ENCODE data around the gene EIF4EBP3.
"Not testable (repeated sequence)": the region's sequence is repeated elsewhere in the genome, so short reads cannot be mapped to it uniquely, and the experiment has no call there.

Gene EIF4EBP3

DNA sequence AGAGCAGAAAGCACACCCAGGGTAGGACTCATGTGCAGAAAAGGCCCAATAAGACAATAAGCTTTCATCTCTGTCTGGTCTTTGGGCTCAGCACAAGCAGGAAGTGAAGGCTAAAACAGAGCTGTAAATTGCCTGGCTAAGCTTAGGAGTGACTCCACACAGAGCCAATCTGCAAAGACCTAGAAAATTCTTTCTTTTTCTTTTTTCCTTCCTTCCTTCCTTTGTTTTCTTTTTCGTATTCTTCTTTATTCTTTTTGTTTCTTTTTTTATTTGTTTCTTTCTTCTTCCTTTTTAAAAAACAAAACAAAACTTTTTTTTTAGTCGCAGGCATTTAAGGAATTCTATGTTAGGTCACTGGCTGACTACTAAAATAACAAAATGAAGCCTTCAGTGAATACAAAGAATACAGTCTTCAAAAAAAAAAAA is 29.3 kb downstream of the EIF4EBP3 start:
- H3K4me3 ChIP-seq (replicated peaks; ENCODE audit: insufficient read depth, low read length), result no peak overlapping the region
- H3K27ac ChIP-seq (replicated peaks), result no peak overlapping the region
- no peak for DNase-seq (ENCODE audit: low read depth in 1 of 2, low spot score in 1 of 2)
- no peak for TF ChIP-seq REST (IDR thresholded peaks at IDR 0.05; ENCODE audit: insufficient replicate concordance, low read depth)
- no peak for TF ChIP-seq POLR2AphosphoS5 (IDR thresholded peaks at IDR 0.05; ENCODE audit: low read depth)
- no peak for TF ChIP-seq SPI1 (IDR thresholded peaks at IDR 0.05; ENCODE audit: borderline replicate concordance, low read depth)
- TF ChIP-seq GABPA (IDR thresholded peaks at IDR 0.05; ENCODE audit: low read depth), result no peak
- no peaks in the 10 kb centered on the region for H3K27me3 ChIP-seq (ENCODE audit: insufficient read depth, poor library complexity, severe bottlenecking)

DNA sequence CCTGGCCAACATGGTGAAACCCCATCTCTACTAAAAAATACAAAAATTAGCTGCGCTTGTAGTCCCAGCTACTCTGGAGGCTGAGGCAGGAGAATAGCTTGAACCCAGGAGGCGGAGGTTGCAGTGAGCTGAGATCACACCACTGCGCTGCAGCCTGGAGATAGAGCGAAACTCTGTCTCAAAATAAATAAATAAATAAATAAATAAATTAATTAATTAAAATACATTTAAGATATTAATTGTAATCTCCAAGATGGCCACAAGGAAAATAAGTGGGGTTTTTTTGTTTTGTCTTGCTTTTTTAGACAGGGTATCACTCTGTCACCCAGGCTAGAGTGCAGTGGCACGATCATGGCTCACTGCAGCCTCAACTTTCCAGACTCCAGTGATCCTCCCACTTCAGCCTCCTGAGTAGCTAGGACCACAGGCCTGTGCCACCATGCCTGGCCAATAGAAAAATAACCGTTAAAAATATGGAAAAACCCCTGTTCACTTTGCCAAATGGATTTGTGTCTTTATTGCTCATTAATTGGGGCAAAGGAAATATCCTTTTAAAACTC is 31.8 kb downstream of the EIF4EBP3 start:
- H3K27ac ChIP-seq (replicated peaks); H3K27me3 ChIP-seq (ENCODE audit: insufficient read depth, poor library complexity, severe bottlenecking); H3K4me3 ChIP-seq (replicated peaks; ENCODE audit: insufficient read depth, low read length); DNase-seq (ENCODE audit: low read depth in 1 of 2, low spot score in 1 of 2): not testable (repeated sequence)

DNA sequence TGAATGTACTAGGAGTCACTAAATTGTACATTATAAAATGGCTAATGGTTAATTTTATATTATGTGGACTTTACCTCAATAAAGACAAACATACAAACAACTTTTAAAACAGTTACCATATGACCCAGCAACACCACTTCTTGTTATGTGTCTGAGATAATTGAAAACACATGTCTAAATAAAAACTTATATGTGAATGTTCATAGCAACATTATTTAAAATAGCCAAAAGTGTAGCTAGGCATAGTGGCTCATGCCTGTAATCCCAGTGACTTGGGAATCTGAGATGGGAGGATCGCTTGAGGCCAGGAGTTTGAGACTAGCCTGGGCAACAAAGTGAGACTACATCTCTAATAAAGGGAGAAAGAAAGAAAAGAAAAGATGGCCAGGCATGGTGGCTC is 40.0 kb downstream of the EIF4EBP3 start:
- Histone ChIP-seq H3K27ac (replicated peaks) (no peak overlapping the region), H3K4me3 (replicated peaks; ENCODE audit: insufficient read depth, low read length) (no peak overlapping the region), H3K27me3 (ENCODE audit: insufficient read depth, poor library complexity, severe bottlenecking) (no peaks in the 10 kb centered on the region)
- TF ChIP-seq, protein P1, sequence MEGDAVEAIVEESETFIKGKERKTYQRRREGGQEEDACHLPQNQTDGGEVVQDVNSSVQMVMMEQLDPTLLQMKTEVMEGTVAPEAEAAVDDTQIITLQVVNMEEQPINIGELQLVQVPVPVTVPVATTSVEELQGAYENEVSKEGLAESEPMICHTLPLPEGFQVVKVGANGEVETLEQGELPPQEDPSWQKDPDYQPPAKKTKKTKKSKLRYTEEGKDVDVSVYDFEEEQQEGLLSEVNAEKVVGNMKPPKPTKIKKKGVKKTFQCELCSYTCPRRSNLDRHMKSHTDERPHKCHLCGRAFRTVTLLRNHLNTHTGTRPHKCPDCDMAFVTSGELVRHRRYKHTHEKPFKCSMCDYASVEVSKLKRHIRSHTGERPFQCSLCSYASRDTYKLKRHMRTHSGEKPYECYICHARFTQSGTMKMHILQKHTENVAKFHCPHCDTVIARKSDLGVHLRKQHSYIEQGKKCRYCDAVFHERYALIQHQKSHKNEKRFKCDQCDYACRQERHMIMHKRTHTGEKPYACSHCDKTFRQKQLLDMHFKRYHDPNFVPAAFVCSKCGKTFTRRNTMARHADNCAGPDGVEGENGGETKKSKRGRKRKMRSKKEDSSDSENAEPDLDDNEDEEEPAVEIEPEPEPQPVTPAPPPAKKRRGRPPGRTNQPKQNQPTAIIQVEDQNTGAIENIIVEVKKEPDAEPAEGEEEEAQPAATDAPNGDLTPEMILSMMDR (IDR thresholded peaks at IDR 0.05; ENCODE audit: insufficient read depth, low read length), result no peak
- TF ChIP-seq SPI1 (IDR thresholded peaks at IDR 0.05; ENCODE audit: borderline replicate concordance, low read depth), result no peak
- no peak for TF ChIP-seq POLR2AphosphoS5 (IDR thresholded peaks at IDR 0.05; ENCODE audit: low read depth)
- DNase-seq (ENCODE audit: low read depth in 1 of 2, low spot score in 1 of 2), result no peak

DNA sequence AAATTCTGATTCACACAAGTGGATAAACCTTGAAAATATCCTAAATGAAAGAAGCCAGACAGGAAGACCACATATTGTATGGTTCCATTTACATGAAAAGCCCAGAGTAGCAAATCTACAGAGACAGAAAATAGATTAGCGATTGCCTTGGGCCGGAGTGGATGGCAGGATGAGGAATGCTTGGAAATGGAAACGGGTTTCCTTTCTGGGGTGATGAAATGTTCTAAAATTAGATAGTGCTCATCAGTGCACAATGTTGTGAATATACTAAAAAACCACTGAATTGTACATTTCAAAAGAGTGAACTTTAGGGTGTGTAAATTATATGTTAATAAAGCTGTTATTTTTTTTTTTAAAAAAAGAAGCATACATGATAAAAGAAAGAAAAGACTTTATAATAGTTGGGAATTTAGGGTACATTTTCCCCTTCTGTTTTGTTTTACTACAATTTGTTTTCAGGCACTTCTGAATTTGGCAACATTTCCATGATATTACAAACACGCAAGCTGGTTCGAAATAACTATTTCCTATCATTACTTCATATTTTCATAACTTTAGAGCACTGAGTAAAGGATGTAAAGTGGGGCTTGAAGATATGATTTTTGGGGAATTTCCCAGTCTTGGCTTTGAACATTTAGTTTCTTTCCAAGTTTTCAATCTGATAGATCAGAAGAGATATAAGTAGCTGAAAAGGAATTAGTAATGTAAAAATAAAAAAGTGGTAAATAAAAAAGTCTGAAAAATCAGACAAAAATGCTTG is 41.0 kb downstream of the EIF4EBP3 start:
- Histone ChIP-seq H3K27me3 (ENCODE audit: insufficient read depth, poor library complexity, severe bottlenecking) (no peaks in the 10 kb centered on the region), H3K27ac (replicated peaks) (0 out of 2 replicates have a peak overlapping the region, but pooled peaks have one; percentile 4), H3K4me3 (replicated peaks; ENCODE audit: insufficient read depth, low read length) (no peak overlapping the region)
- TF ChIP-seq REST (IDR thresholded peaks at IDR 0.05; ENCODE audit: insufficient replicate concordance, low read depth) (no peak), POLR2AphosphoS5 (IDR thresholded peaks at IDR 0.05; ENCODE audit: low read depth) (no peak), GABPA (IDR thresholded peaks at IDR 0.05; ENCODE audit: low read depth) (no peak), SPI1 (IDR thresholded peaks at IDR 0.05; ENCODE audit: borderline replicate concordance, low read depth) (no peak)
- TF ChIP-seq, protein P1 (IDR thresholded peaks at IDR 0.05; ENCODE audit: insufficient read depth, low read length), result no peak
- no peak for DNase-seq (ENCODE audit: low read depth in 1 of 2, low spot score in 1 of 2)
